Loucy (cell line): ENCODE measurements around the gene CPLANE1.

Experiments
- H2AFZ ChIP-seq: fragments of 200-600 bp; sonication (generic); 2 replicates; pipeline ENCODE4 v1.6.0; 2016; ENCODE audit warnings: antibody characterized with exemption, mild to moderate bottlenecking, low read length, moderate library complexity
- H3F3A ChIP-seq: fragments of 200-600 bp; 2 replicates; pipeline ENCODE4 v1.6.0; 2016; ENCODE audit warnings: antibody characterized with exemption, low read depth, mild to moderate bottlenecking
- H3K27me3 ChIP-seq: fragments of 200-600 bp; sonication (generic); 2 replicates; pipeline ENCODE4 v1.6.1; 2014; ENCODE audit warnings: low read length, mild to moderate bottlenecking; ENCODE audit not compliant: insufficient read depth, poor library complexity, severe bottlenecking
- H3K36me3 ChIP-seq: fragments of 200-600 bp; sonication (generic); 2 replicates; pipeline ENCODE4 v1.6.1; 2016; ENCODE audit warnings: low read length; ENCODE audit not compliant: insufficient read depth
- H3K4me1 ChIP-seq: fragments of 200-600 bp; sonication (generic); 2 replicates; pipeline ENCODE4 v1.5.1; 2014; ENCODE audit warnings: low read length, mild to moderate bottlenecking; ENCODE audit not compliant: insufficient read depth, poor library complexity, severe bottlenecking
- H3K4me2 ChIP-seq: fragments of 200-600 bp; sonication (generic); 2 replicates; pipeline ENCODE4 v1.6.0; 2014; ENCODE audit warnings: antibody characterized with exemption, low read length, low read depth, mild to moderate bottlenecking; ENCODE audit not compliant: poor library complexity, severe bottlenecking
- H3K4me3 ChIP-seq: fragments of 200-600 bp; sonication (generic); 2 replicates; pipeline ENCODE4 v1.5.1; 2014; ENCODE audit warnings: low read length, mild to moderate bottlenecking, mixed read lengths; ENCODE audit not compliant: poor library complexity, severe bottlenecking
- H3K79me2 ChIP-seq: fragments of 200-600 bp; sonication (generic); 2 replicates; pipeline ENCODE4 v1.6.1; 2014; ENCODE audit warnings: low read length; ENCODE audit not compliant: insufficient read depth
- H3K9ac ChIP-seq: fragments of 200-600 bp; sonication (generic); 2 replicates; pipeline ENCODE4 v1.6.0; 2014; ENCODE audit warnings: mild to moderate bottlenecking, low read depth, low read length, moderate library complexity; ENCODE audit not compliant: poor library complexity, severe bottlenecking
- H3K9me2 ChIP-seq: fragments of 200-600 bp; sonication (generic); replicated peaks from 2 replicates; pipeline ENCODE4 v1.6.1; 2016; ENCODE audit warnings: low read depth, low read length, mixed read lengths
- H3K9me3 ChIP-seq: fragments of 200-600 bp; sonication (generic); 2 replicates; pipeline ENCODE4 v1.6.1; 2014; ENCODE audit warnings: mild to moderate bottlenecking, antibody characterized with exemption, low read length, low read depth; ENCODE audit not compliant: insufficient read depth
- H4K20me1 ChIP-seq: fragments of 200-600 bp; sonication (generic); 2 replicates; pipeline ENCODE4 v1.6.0; 2014; ENCODE audit warnings: antibody characterized with exemption, low read length, mild to moderate bottlenecking; ENCODE audit not compliant: insufficient read depth, poor library complexity, severe bottlenecking
- EZH2phosphoT487 ChIP-seq: fragments of 200-600 bp; IDR thresholded peaks from 2 replicates; pipeline ENCODE4 v1.6.1; 2018; ENCODE audit warnings: antibody characterized with exemption, mild to moderate bottlenecking, moderate library complexity, borderline replicate concordance
- TF ChIP-seq, protein P1 (sequence below): fragments of 200-600 bp; sonication (generic); conservative IDR thresholded peaks from 2 replicates; pipeline ENCODE4 v1.5.1; 2014; ENCODE audit warnings: mild to moderate bottlenecking, antibody characterized with exemption, low read length

Gene CPLANE1

DNA sequence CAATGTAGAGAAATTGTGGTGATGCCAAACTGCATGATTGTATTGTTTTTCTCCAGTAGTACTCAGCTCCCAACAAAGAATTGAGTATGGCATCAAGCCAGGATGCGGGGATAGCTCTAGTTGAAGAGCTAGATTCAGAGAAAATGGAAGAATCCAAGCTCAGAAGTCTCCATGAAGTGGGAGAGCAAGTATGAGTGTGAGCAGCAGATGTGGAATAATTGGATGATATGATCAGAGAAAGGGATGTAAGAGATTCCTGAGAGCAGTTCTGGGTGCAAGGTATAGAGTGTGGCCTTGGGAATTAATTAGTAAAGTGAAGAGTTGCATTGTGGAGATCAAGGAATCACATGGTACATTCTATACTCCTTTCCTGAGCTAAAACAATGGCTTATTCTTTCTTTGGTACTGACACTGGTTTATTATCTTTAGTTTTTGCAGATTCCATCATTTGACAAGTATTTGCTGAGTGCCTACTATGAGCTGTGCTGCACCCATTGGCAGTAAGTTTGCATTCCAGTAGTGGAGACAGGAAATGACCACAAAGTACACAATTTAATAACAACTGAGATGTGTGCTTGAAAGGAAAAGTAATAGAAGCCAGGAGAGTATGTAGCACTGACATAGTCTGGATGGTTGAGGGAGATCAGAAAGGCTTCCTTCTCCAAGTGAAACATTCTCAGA lies 177.1 kb downstream of the CPLANE1 start:
- TF ChIP-seq EZH2phosphoT487 = no peak
- no peak overlapping the region for H3K4me2 ChIP-seq

GRCh38 chr5:37071487-37071886 lies 177.7 kb downstream of the CPLANE1 start:
- TF ChIP-seq, protein P1, sequence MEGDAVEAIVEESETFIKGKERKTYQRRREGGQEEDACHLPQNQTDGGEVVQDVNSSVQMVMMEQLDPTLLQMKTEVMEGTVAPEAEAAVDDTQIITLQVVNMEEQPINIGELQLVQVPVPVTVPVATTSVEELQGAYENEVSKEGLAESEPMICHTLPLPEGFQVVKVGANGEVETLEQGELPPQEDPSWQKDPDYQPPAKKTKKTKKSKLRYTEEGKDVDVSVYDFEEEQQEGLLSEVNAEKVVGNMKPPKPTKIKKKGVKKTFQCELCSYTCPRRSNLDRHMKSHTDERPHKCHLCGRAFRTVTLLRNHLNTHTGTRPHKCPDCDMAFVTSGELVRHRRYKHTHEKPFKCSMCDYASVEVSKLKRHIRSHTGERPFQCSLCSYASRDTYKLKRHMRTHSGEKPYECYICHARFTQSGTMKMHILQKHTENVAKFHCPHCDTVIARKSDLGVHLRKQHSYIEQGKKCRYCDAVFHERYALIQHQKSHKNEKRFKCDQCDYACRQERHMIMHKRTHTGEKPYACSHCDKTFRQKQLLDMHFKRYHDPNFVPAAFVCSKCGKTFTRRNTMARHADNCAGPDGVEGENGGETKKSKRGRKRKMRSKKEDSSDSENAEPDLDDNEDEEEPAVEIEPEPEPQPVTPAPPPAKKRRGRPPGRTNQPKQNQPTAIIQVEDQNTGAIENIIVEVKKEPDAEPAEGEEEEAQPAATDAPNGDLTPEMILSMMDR = no peak
- no peak for TF ChIP-seq EZH2phosphoT487
- Histone ChIP-seq H3K9ac (no peak overlapping the region), H3K4me2 (no peak overlapping the region), H3K9me2 (no peaks in the 10 kb centered on the region), H2AFZ (no peak overlapping the region), H4K20me1 (no peaks in the 10 kb centered on the region), H3K4me3 (no peak overlapping the region), H3K27me3 (no peaks in the 10 kb centered on the region), H3K9me3 (no peaks in the 10 kb centered on the region), H3K79me2 (no peaks in the 10 kb centered on the region), H3K36me3 (no peaks in the 10 kb centered on the region), H3K4me1 (no peaks in the 10 kb centered on the region), H3F3A (no peaks in the 10 kb centered on the region)

More for the DNA sequence above, 177.1 kb downstream of the CPLANE1 start:
- no peaks in the 10 kb centered on the region for H4K20me1 ChIP-seq
- no peak overlapping the region for H2AFZ ChIP-seq
- H3K9me3 ChIP-seq = no peaks in the 10 kb centered on the region
- H3F3A ChIP-seq = no peaks in the 10 kb centered on the region
- H3K9me2 ChIP-seq = no peaks in the 10 kb centered on the region
- H3K36me3 ChIP-seq = no peaks in the 10 kb centered on the region
- no peak overlapping the region for H3K4me3 ChIP-seq
- H3K27me3 ChIP-seq = no peaks in the 10 kb centered on the region
- H3K4me1 ChIP-seq = no peaks in the 10 kb centered on the region
- no peaks in the 10 kb centered on the region for H3K79me2 ChIP-seq
- no peak overlapping the region for H3K9ac ChIP-seq

- H3K9ac ChIP-seq = no peak overlapping the region
- H3K79me2 ChIP-seq = no peaks in the 10 kb centered on the region
- H3K4me3 ChIP-seq = no peak overlapping the region
- H3F3A ChIP-seq = peaks cover 6% of the 10 kb centered on the region; the same call in 1 of the 2 replicates
- H3K27me3 ChIP-seq = no peaks in the 10 kb centered on the region
- no peaks in the 10 kb centered on the region for H4K20me1 ChIP-seq
- no peaks in the 10 kb centered on the region for H3K9me2 ChIP-seq
- no peak overlapping the region for H2AFZ ChIP-seq
- no peak overlapping the region for H3K4me2 ChIP-seq
- no peaks in the 10 kb centered on the region for H3K9me3 ChIP-seq
- H3K4me1 ChIP-seq = no peaks in the 10 kb centered on the region
- TF ChIP-seq, protein P1 = no peak
- TF ChIP-seq EZH2phosphoT487 = no peak
- peaks cover 47% of the 10 kb centered on the region; the same call in 1 of the 2 replicates for H3K36me3 ChIP-seq
Observed at GRCh38 chr5:37064442-37064841, 184.7 kb downstream of the CPLANE1 start.

DNA sequence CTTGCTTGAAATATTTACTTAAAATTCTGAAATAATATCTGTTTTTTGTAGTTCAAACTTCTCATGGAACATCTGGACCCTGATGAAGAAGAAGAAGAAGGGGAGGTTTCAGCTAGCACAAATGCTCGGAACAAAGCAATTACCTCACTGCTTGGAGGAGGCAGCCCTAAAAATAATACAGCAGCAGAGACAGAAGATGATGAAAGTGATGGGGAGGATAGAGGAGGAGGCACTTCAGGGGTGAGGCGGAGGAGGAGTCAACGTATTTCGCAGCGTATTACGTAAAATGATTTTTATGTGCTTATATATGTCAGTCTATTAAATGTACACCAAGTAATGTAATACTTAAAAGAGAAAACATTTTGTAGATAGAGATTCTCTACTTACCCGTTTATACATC lies 185.4 kb downstream of the CPLANE1 start:
- no peaks in the 10 kb centered on the region for H3K27me3 ChIP-seq
- H3K4me2 ChIP-seq = no peak overlapping the region
- H3K79me2 ChIP-seq = no peaks in the 10 kb centered on the region
- H3K4me3 ChIP-seq = no peak overlapping the region
- peaks cover 53% of the 10 kb centered on the region; the same call in 1 of the 2 replicates for H3K36me3 ChIP-seq
- H3K9me3 ChIP-seq = no peaks in the 10 kb centered on the region
- H3F3A ChIP-seq = peaks cover 6% of the 10 kb centered on the region; the same call in 1 of the 2 replicates
- no peak for TF ChIP-seq EZH2phosphoT487
- TF ChIP-seq, protein P1 = no peak
- no peaks in the 10 kb centered on the region for H3K4me1 ChIP-seq
- no peak overlapping the region for H3K9ac ChIP-seq
- H2AFZ ChIP-seq = no peak overlapping the region
- no peaks in the 10 kb centered on the region for H3K9me2 ChIP-seq
- no peaks in the 10 kb centered on the region for H4K20me1 ChIP-seq
